Loucy (cell line): ENCODE data around the gene SPSB1.
A peak's percentile ranks its signal among the peaks of the same experiment; 100 is the strongest.

Experiments used
- H2AFZ ChIP-seq: fragments of 200-600 bp; sonication (generic); 2 replicates; pipeline ENCODE4 v1.6.0; 2016; ENCODE audit warnings: antibody characterized with exemption, mild to moderate bottlenecking, low read length, moderate library complexity
- H3F3A ChIP-seq: fragments of 200-600 bp; 2 replicates; pipeline ENCODE4 v1.6.0; 2016; ENCODE audit warnings: antibody characterized with exemption, low read depth, mild to moderate bottlenecking
- H3K27me3 ChIP-seq: fragments of 200-600 bp; sonication (generic); 2 replicates; pipeline ENCODE4 v1.6.1; 2014; ENCODE audit warnings: low read length, mild to moderate bottlenecking; ENCODE audit not compliant: insufficient read depth, poor library complexity, severe bottlenecking
- H3K36me3 ChIP-seq: fragments of 200-600 bp; sonication (generic); 2 replicates; pipeline ENCODE4 v1.6.1; 2016; ENCODE audit warnings: low read length; ENCODE audit not compliant: insufficient read depth
- H3K4me1 ChIP-seq: fragments of 200-600 bp; sonication (generic); 2 replicates; pipeline ENCODE4 v1.5.1; 2014; ENCODE audit warnings: low read length, mild to moderate bottlenecking; ENCODE audit not compliant: insufficient read depth, poor library complexity, severe bottlenecking
- H3K4me2 ChIP-seq: fragments of 200-600 bp; sonication (generic); 2 replicates; pipeline ENCODE4 v1.6.0; 2014; ENCODE audit warnings: antibody characterized with exemption, low read length, low read depth, mild to moderate bottlenecking; ENCODE audit not compliant: poor library complexity, severe bottlenecking
- H3K4me3 ChIP-seq: fragments of 200-600 bp; sonication (generic); 2 replicates; pipeline ENCODE4 v1.5.1; 2014; ENCODE audit warnings: low read length, mild to moderate bottlenecking, mixed read lengths; ENCODE audit not compliant: poor library complexity, severe bottlenecking
- H3K79me2 ChIP-seq: fragments of 200-600 bp; sonication (generic); 2 replicates; pipeline ENCODE4 v1.6.1; 2014; ENCODE audit warnings: low read length; ENCODE audit not compliant: insufficient read depth
- H3K9ac ChIP-seq: fragments of 200-600 bp; sonication (generic); 2 replicates; pipeline ENCODE4 v1.6.0; 2014; ENCODE audit warnings: mild to moderate bottlenecking, low read depth, low read length, moderate library complexity; ENCODE audit not compliant: poor library complexity, severe bottlenecking
- H3K9me2 ChIP-seq: fragments of 200-600 bp; sonication (generic); replicated peaks from 2 replicates; pipeline ENCODE4 v1.6.1; 2016; ENCODE audit warnings: low read depth, low read length, mixed read lengths
- H3K9me3 ChIP-seq: fragments of 200-600 bp; sonication (generic); 2 replicates; pipeline ENCODE4 v1.6.1; 2014; ENCODE audit warnings: mild to moderate bottlenecking, antibody characterized with exemption, low read length, low read depth; ENCODE audit not compliant: insufficient read depth
- H4K20me1 ChIP-seq: fragments of 200-600 bp; sonication (generic); 2 replicates; pipeline ENCODE4 v1.6.0; 2014; ENCODE audit warnings: antibody characterized with exemption, low read length, mild to moderate bottlenecking; ENCODE audit not compliant: insufficient read depth, poor library complexity, severe bottlenecking
- EZH2phosphoT487 ChIP-seq: fragments of 200-600 bp; IDR thresholded peaks from 2 replicates; pipeline ENCODE4 v1.6.1; 2018; ENCODE audit warnings: antibody characterized with exemption, mild to moderate bottlenecking, moderate library complexity, borderline replicate concordance
- TF ChIP-seq, protein P1 (sequence below): fragments of 200-600 bp; sonication (generic); conservative IDR thresholded peaks from 2 replicates; pipeline ENCODE4 v1.5.1; 2014; ENCODE audit warnings: mild to moderate bottlenecking, antibody characterized with exemption, low read length

The SPSB1 gene

DNA sequence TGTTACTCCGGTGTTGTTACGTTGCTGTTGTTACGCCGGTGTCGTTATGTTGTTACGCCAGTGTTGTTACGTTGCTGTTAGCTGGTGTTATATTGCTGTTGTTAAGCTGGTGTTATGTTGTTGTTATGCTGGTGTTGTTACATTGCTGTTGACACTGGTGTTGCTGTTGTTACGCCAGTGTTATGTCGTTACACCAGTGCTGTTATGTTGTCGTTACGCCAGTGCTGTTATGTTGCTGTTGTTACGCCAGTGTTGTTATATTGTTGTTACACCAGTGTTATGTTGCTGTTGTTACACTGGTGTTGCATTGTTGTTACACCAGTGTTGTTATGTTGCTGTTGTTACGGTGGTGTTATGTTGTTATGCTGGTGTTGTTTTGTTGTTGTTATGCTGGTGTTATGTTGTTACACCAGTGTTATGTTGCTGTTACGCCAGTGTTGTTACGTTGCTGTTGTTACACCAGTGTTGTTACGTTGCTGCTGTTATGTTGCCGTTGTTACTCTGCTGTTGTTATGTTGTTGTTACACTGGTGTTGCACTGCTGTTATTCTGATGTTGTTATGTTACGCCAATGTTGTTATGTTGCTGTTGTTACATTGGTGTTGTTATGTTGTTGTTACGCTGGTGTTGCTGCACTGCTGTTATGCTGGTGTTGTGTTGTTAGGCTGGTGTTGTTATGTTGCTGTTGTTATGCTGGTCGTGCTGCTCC lies 32.5 kb upstream of the SPSB1 start:
- no peaks in the 10 kb centered on the region for H3K9me2 ChIP-seq
- no peak overlapping the region for H3K4me3 ChIP-seq
- TF ChIP-seq, protein P1, sequence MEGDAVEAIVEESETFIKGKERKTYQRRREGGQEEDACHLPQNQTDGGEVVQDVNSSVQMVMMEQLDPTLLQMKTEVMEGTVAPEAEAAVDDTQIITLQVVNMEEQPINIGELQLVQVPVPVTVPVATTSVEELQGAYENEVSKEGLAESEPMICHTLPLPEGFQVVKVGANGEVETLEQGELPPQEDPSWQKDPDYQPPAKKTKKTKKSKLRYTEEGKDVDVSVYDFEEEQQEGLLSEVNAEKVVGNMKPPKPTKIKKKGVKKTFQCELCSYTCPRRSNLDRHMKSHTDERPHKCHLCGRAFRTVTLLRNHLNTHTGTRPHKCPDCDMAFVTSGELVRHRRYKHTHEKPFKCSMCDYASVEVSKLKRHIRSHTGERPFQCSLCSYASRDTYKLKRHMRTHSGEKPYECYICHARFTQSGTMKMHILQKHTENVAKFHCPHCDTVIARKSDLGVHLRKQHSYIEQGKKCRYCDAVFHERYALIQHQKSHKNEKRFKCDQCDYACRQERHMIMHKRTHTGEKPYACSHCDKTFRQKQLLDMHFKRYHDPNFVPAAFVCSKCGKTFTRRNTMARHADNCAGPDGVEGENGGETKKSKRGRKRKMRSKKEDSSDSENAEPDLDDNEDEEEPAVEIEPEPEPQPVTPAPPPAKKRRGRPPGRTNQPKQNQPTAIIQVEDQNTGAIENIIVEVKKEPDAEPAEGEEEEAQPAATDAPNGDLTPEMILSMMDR: no peak
- no peaks in the 10 kb centered on the region; the same call in 1 of the 2 replicates for H3K9me3 ChIP-seq
- peaks cover 48% of the 10 kb centered on the region; the same call in 1 of the 2 replicates for H3K36me3 ChIP-seq
- no peak overlapping the region for H2AFZ ChIP-seq
- H3K27me3 ChIP-seq: no peaks in the 10 kb centered on the region
- peaks cover 47% of the 10 kb centered on the region for H3K79me2 ChIP-seq
- H3K4me2 ChIP-seq: no peak overlapping the region
- peaks cover 19% of the 10 kb centered on the region for H3K4me1 ChIP-seq
- no peak overlapping the region for H3K9ac ChIP-seq
- H3F3A ChIP-seq: no peaks in the 10 kb centered on the region
- peaks cover 5% of the 10 kb centered on the region for H4K20me1 ChIP-seq

DNA sequence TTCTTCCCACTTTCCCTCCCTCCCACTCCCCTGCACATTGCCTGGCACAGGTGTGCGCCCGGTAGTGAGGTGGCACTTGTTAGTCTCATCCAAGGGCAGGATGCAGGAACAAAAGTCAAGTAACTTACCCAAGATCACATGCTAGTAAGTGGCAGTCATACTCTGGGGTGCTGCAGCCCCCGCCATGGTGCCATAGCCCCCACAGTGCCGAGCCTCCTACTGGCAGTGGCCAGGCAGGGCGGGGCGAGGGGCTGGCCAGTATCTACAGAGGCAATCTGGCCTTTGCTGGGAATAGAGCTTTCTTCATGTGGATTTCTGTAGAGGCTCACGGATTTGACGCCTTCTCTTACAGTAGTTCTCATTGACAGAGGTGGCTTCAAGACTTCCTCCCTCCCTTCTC lies 31.2 kb upstream of the SPSB1 start:
- no peak for TF ChIP-seq EZH2phosphoT487
- TF ChIP-seq, protein P1: no peak
- Histone ChIP-seq H3K4me1 (peaks cover 28% of the 10 kb centered on the region), H3K27me3 (no peaks in the 10 kb centered on the region), H3K4me2 (peak overlapping the region; percentile 31), H3K79me2 (peaks cover 38% of the 10 kb centered on the region), H3F3A (no peaks in the 10 kb centered on the region), H3K9me3 (no peaks in the 10 kb centered on the region; the same call in 1 of the 2 replicates), H2AFZ (no peak overlapping the region), H3K4me3 (no peak overlapping the region), H3K36me3 (peaks cover 43% of the 10 kb centered on the region; the same call in 1 of the 2 replicates), H4K20me1 (peaks cover 7% of the 10 kb centered on the region), H3K9ac (no peak overlapping the region), H3K9me2 (no peaks in the 10 kb centered on the region)

DNA sequence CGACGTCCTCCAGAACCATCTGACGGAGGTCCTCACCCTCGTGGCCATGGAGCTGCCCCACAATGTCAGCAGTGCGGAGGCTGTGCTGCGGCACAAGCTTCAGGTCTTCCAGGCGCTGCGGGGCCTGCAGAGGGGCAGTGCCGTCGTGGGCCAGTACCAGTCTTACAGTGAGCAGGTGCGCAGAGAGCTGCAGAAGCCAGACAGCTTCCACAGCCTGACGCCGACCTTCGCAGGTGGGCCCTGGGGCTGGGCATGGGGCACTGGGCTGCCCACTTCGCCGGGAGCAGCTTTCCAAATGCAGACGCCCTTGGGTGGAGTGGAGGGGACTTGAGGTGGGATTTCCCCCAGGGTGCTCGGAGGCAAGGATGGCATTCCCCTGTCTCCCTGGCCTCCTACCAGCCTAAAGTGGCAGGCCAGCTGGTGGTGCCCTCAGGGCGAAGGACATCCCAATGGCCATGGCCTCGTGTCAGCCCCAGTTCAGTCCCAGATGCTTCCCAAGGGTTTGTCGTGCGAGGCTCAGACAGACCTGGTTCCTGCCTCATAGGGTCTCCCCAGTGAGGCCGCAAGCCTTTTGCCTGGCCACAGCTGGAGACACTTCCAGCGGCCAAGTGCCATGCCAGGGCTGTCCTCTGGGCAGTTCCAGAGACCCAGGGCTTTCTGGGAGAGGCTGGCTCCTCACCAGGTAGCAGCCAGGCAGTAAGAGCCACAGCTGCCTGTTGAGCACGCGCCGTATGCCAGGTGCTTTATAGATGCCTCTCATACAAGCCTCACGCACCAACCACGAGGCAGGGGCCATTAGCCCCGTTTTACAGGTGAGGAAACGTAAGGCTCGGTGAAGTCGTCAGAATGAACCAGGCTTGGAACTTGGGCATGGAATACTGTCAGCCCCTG lies 30.4 kb upstream of the SPSB1 start:
- Histone ChIP-seq H3K4me1 (peaks cover 33% of the 10 kb centered on the region), H3K79me2 (peaks cover 36% of the 10 kb centered on the region), H2AFZ (no peak overlapping the region), H3K4me2 (no peak overlapping the region), H3K9me3 (no peaks in the 10 kb centered on the region; the same call in 1 of the 2 replicates), H3K9ac (no peak overlapping the region), H3F3A (no peaks in the 10 kb centered on the region), H4K20me1 (peaks cover 9% of the 10 kb centered on the region), H3K9me2 (no peaks in the 10 kb centered on the region), H3K27me3 (no peaks in the 10 kb centered on the region), H3K4me3 (no peak overlapping the region), H3K36me3 (peaks cover 48% of the 10 kb centered on the region; the same call in 1 of the 2 replicates)
- TF ChIP-seq EZH2phosphoT487: no peak
